GM18951 (cell line): ENCODE results near the gene DEGS1.
"Not testable (repeated sequence)": the region's sequence is repeated elsewhere in the genome, so short reads cannot be mapped to it uniquely, and the experiment has no call there.

Experiments
- POLR2A ChIP-seq: IDR thresholded peaks from 4 replicates; pipeline ENCODE4 v1.6.1; 2011; ENCODE audit warnings: mild to moderate bottlenecking; ENCODE audit not compliant: insufficient read length, insufficient read depth; ENCODE audit errors: extremely low read depth
- in situ Hi-C: fragments of 300-500 bp; cut with MboI; formaldehyde crosslinking; loops from one replicate; pipeline ENCODE4 v1.12.0; 2022; ENCODE audit warnings: low sequenced_read_pairs, mixed read lengths, inconsistent platforms; ENCODE audit not compliant: unreplicated experiment

The DEGS1 gene

GRCh38 chr1:224189561-224189960, 6.5 kb downstream of the DEGS1 start:
- in situ Hi-C loops = no loop called here
- TF ChIP-seq POLR2A = no peak

GRCh38 chr1:224192082-224192788, 9.2 kb downstream of the DEGS1 start:
- in situ Hi-C loops = no loop called here
- TF ChIP-seq POLR2A = no peak

- TF ChIP-seq POLR2A = no peak
- in situ Hi-C loops = no loop called here
These were observed 10.4 kb downstream of the DEGS1 start for GRCh38 chr1:224193319-224193966.

- TF ChIP-seq POLR2A = no peak
- in situ Hi-C loops = no loop called here
These were observed 14.0 kb downstream of the DEGS1 start for GRCh38 chr1:224196813-224197600.

- no peak for TF ChIP-seq POLR2A
- in situ Hi-C loops = no loop called here
These were observed 15.5 kb downstream of the DEGS1 start for GRCh38 chr1:224198572-224198971.

- TF ChIP-seq POLR2A = no peak
- in situ Hi-C loops = no loop called here
These were observed 16.6 kb downstream of the DEGS1 start for GRCh38 chr1:224199679-224200078.

- TF ChIP-seq POLR2A = no peak
- in situ Hi-C loops = no loop called here
These were observed 18.3 kb downstream of the DEGS1 start for GRCh38 chr1:224201383-224201782.

GRCh38 chr1:224201853-224202252, 18.8 kb downstream of the DEGS1 start:
- in situ Hi-C loops = no loop called here
- no peak for TF ChIP-seq POLR2A

GRCh38 chr1:224203243-224204016, 20.4 kb downstream of the DEGS1 start:
- in situ Hi-C loops = no loop called here
- TF ChIP-seq POLR2A = no peak

- in situ Hi-C loops = no loop called here
- no peak for TF ChIP-seq POLR2A
These were observed 22.4 kb downstream of the DEGS1 start for GRCh38 chr1:224205438-224205840.

- in situ Hi-C loops = not testable (repeated sequence)
These were observed 23.0 kb downstream of the DEGS1 start for GRCh38 chr1:224205931-224206538.

GRCh38 chr1:224211206-224211962, 28.3 kb downstream of the DEGS1 start:
- TF ChIP-seq POLR2A = no peak
- in situ Hi-C loops = no loop called here

GRCh38 chr1:224212618-224213061, 29.6 kb downstream of the DEGS1 start:
- no peak for TF ChIP-seq POLR2A
- in situ Hi-C loops = no loop called here
